Skeletal muscle satellite cell (primary cell): ENCODE results near the gene AK9.
"Not testable (repeated sequence)": the region's sequence is repeated elsewhere in the genome, so short reads cannot be mapped to it uniquely, and the experiment has no call there.

Experiments used
- H3K27me3 ChIP-seq: 2 replicates; pipeline ENCODE4 v1.7.0; 2013; ENCODE audit warnings: low read length; ENCODE audit not compliant: control insufficient read depth, insufficient read depth
- H3K36me3 ChIP-seq: 2 replicates; pipeline ENCODE4 v1.7.0; 2013; ENCODE audit warnings: mild to moderate bottlenecking, control low read depth, low read length; ENCODE audit not compliant: insufficient read depth
- H3K4me1 ChIP-seq: 2 replicates; pipeline ENCODE4 v1.7.0; 2013; ENCODE audit warnings: low read length; ENCODE audit not compliant: control insufficient read depth, insufficient read depth
- H3K4me2 ChIP-seq: 2 replicates; pipeline ENCODE4 v1.7.0; 2013; ENCODE audit warnings: mild to moderate bottlenecking, low read length
- H3K4me3 ChIP-seq: 2 replicates; pipeline ENCODE4 v1.7.0; 2013; ENCODE audit warnings: low read length
- H3K9ac ChIP-seq: 2 replicates; pipeline ENCODE4 v1.7.0; 2013; ENCODE audit warnings: mild to moderate bottlenecking, low read depth, low read length, moderate library complexity
- H3K9me3 ChIP-seq: replicated peaks from 2 replicates; pipeline ENCODE4 v1.7.0; 2013; ENCODE audit warnings: mild to moderate bottlenecking, control low read depth, low read length

Gene AK9

GRCh38 chr6:109612268-109612667 lies 78.7 kb downstream of the AK9 start:
- no peak overlapping the region for H3K9ac ChIP-seq
- H3K27me3 ChIP-seq = no peaks in the 10 kb centered on the region
- H3K9me3 ChIP-seq = no peaks in the 10 kb centered on the region
- no peaks in the 10 kb centered on the region for H3K4me1 ChIP-seq
- no peak overlapping the region for H3K4me2 ChIP-seq
- H3K4me3 ChIP-seq = no peak overlapping the region
- H3K36me3 ChIP-seq = no peaks in the 10 kb centered on the region

- H3K27me3 ChIP-seq = no peaks in the 10 kb centered on the region
- no peak overlapping the region for H3K4me3 ChIP-seq
- H3K9ac ChIP-seq = no peak overlapping the region
- no peaks in the 10 kb centered on the region for H3K36me3 ChIP-seq
- no peaks in the 10 kb centered on the region for H3K4me1 ChIP-seq
- no peaks in the 10 kb centered on the region for H3K9me3 ChIP-seq
- no peak overlapping the region for H3K4me2 ChIP-seq
Observed at GRCh38 chr6:109611502-109611901, 79.5 kb downstream of the AK9 start.

- Histone ChIP-seq H3K9ac (no peak overlapping the region), H3K4me3 (no peak overlapping the region)
Observed at GRCh38 chr6:109610590-109610989, 80.4 kb downstream of the AK9 start.

GRCh38 chr6:109609737-109610136 lies 81.3 kb downstream of the AK9 start:
- Histone ChIP-seq H3K4me2 (no peak overlapping the region), H3K9ac (no peak overlapping the region), H3K9me3 (no peaks in the 10 kb centered on the region), H3K36me3 (no peaks in the 10 kb centered on the region), H3K4me3 (no peak overlapping the region), H3K27me3 (no peaks in the 10 kb centered on the region), H3K4me1 (no peaks in the 10 kb centered on the region)

More at GRCh38 chr6:109610590-109610989, 80.4 kb downstream of the AK9 start:
- no peak overlapping the region for H3K4me2 ChIP-seq
- no peaks in the 10 kb centered on the region for H3K9me3 ChIP-seq
- no peaks in the 10 kb centered on the region for H3K36me3 ChIP-seq
- no peaks in the 10 kb centered on the region for H3K4me1 ChIP-seq
- no peaks in the 10 kb centered on the region for H3K27me3 ChIP-seq

- H3K4me1 ChIP-seq = no peaks in the 10 kb centered on the region
- H3K27me3 ChIP-seq = no peaks in the 10 kb centered on the region
- no peak overlapping the region for H3K9ac ChIP-seq
- no peak overlapping the region for H3K4me2 ChIP-seq
- no peak overlapping the region for H3K4me3 ChIP-seq
- no peaks in the 10 kb centered on the region for H3K36me3 ChIP-seq
- H3K9me3 ChIP-seq = no peaks in the 10 kb centered on the region
Observed at GRCh38 chr6:109606359-109606758, 84.6 kb downstream of the AK9 start.

GRCh38 chr6:109595998-109596397 lies 95.0 kb downstream of the AK9 start:
- no peaks in the 10 kb centered on the region for H3K4me1 ChIP-seq
- no peak overlapping the region for H3K4me3 ChIP-seq
- H3K4me2 ChIP-seq = no peak overlapping the region
- no peaks in the 10 kb centered on the region for H3K36me3 ChIP-seq
- H3K9me3 ChIP-seq = no peaks in the 10 kb centered on the region
- no peaks in the 10 kb centered on the region for H3K27me3 ChIP-seq
- H3K9ac ChIP-seq = no peak overlapping the region

- no peaks in the 10 kb centered on the region for H3K36me3 ChIP-seq
- H3K9ac ChIP-seq = no peak overlapping the region
- H3K9me3 ChIP-seq = no peaks in the 10 kb centered on the region
- H3K4me2 ChIP-seq = no peak overlapping the region
- H3K4me3 ChIP-seq = no peak overlapping the region
- H3K27me3 ChIP-seq = no peaks in the 10 kb centered on the region
- H3K4me1 ChIP-seq = no peaks in the 10 kb centered on the region
Observed at GRCh38 chr6:109580519-109580918, 110.5 kb downstream of the AK9 start.

- Histone ChIP-seq H3K9ac (no peak overlapping the region), H3K9me3 (no peaks in the 10 kb centered on the region), H3K4me3 (no peak overlapping the region), H3K27me3 (no peaks in the 10 kb centered on the region), H3K36me3 (no peaks in the 10 kb centered on the region), H3K4me1 (no peaks in the 10 kb centered on the region), H3K4me2 (no peak overlapping the region)
Observed at GRCh38 chr6:109579361-109579760, 111.6 kb downstream of the AK9 start.

GRCh38 chr6:109569901-109570300 lies 121.1 kb downstream of the AK9 start:
- not testable (repeated sequence) for H3K9me3 ChIP-seq, H3K4me2 ChIP-seq, H3K27me3 ChIP-seq, H3K36me3 ChIP-seq, H3K4me1 ChIP-seq, H3K4me3 ChIP-seq, H3K9ac ChIP-seq

- H3K4me1 ChIP-seq = no peaks in the 10 kb centered on the region
- H3K4me2 ChIP-seq = no peak overlapping the region
- H3K9me3 ChIP-seq = no peaks in the 10 kb centered on the region
- no peak overlapping the region for H3K4me3 ChIP-seq
- no peaks in the 10 kb centered on the region for H3K27me3 ChIP-seq
- no peaks in the 10 kb centered on the region for H3K36me3 ChIP-seq
- H3K9ac ChIP-seq = no peak overlapping the region
Observed at GRCh38 chr6:109561844-109562243, 129.2 kb downstream of the AK9 start.

GRCh38 chr6:109531446-109531845 lies 159.6 kb downstream of the AK9 start:
- no peak overlapping the region for H3K4me2 ChIP-seq
- no peak overlapping the region for H3K9ac ChIP-seq
- H3K27me3 ChIP-seq = no peaks in the 10 kb centered on the region
- H3K9me3 ChIP-seq = no peaks in the 10 kb centered on the region
- no peak overlapping the region for H3K4me3 ChIP-seq
- no peaks in the 10 kb centered on the region for H3K36me3 ChIP-seq
- no peaks in the 10 kb centered on the region for H3K4me1 ChIP-seq

- Histone ChIP-seq H3K9me3 (no peaks in the 10 kb centered on the region), H3K4me2 (no peak overlapping the region), H3K27me3 (no peaks in the 10 kb centered on the region), H3K9ac (no peak overlapping the region), H3K4me3 (no peak overlapping the region), H3K4me1 (peaks cover 7% of the 10 kb centered on the region), H3K36me3 (no peaks in the 10 kb centered on the region)
Observed at GRCh38 chr6:109527989-109528388, 163.0 kb downstream of the AK9 start.
